A549 (cell line): ENCODE measurements around the gene PRR23A. TPM values are rescaled to one million over a fixed set of nuclear protein-coding genes. Genes with fewer than 3 reads are reported as not detected.

Experiments used
- ATAC-seq, 2 experiments: fragments of 200-7000 bp in 1 of 2; fragments of >200 bp in 1 of 2; cut with Nextera tagmentation in 1 of 2; cut with Tn5 transposase in 1 of 2; 3 replicates each; pipeline versions ENCODE4 v1.8.0 to v1.9.1; 2018 to 2020; ENCODE audit warnings: mild to moderate bottlenecking in 1 of 2, moderate library complexity in 1 of 2
- CTCF ChIA-PET: fragments of 300-600 bp; sonication (Branson Sonifier 250); formaldehyde crosslinking; extraction: SDS; loops from one replicate; lab custom pipeline; 2021; ENCODE audit warnings: antibody characterized with exemption, inconsistent platforms; lab: Yijun Ruan, JAX
- POLR2A ChIA-PET: fragments of 350-600 bp; formaldehyde crosslinking; extraction: SDS; loops from one replicate; lab custom pipeline; 2021; ENCODE audit warnings: antibody characterized with exemption, inconsistent platforms; lab: Yijun Ruan, JAX
- DNase-seq, 2 experiments: peaks; one replicate each; pipeline versions ENCODE4 v3.0.0 to v3.0.0-alpha.2; 2011 to 2016; ENCODE audit warnings: low read depth in 1 of 2, low spot score in 1 of 2
- FAIRE-seq: peaks from 2 replicates; lab custom pipeline; 2011; peaks lifted over from hg19 to GRCh38; lab: Jason Lieb, UNC
- H3K27ac ChIP-seq, 2 experiments: fragments of >200 bp; sonication (Bioruptor Twin); formaldehyde crosslinking; 3 replicates each; pipeline ENCODE4 v1.5.1; 2016 to 2017
- H3K4me1 ChIP-seq: fragments of >200 bp; sonication (Bioruptor Twin); formaldehyde crosslinking; 3 replicates; pipeline ENCODE4 v1.6.1; 2016
- H3K4me2 ChIP-seq: fragments of >200 bp; sonication (Bioruptor Twin); formaldehyde crosslinking; 3 replicates; pipeline ENCODE4 v1.6.1; 2016
- H3K4me3 ChIP-seq: fragments of >200 bp; sonication (Bioruptor Twin); formaldehyde crosslinking; 3 replicates; pipeline ENCODE4 v1.5.1; 2016
- H3K9me3 ChIP-seq: fragments of >200 bp; sonication (Bioruptor Twin); formaldehyde crosslinking; 3 replicates; pipeline ENCODE4 v1.6.1; 2016
- CBX2 ChIP-seq: fragments of 200-600 bp; sonication (generic); IDR thresholded peaks from 2 replicates; pipeline ENCODE4 v1.6.1; 2016; ENCODE audit warnings: low read depth, mild to moderate bottlenecking, borderline replicate concordance
- CBX8 ChIP-seq: fragments of 200-600 bp; sonication (generic); IDR thresholded peaks from 2 replicates; pipeline ENCODE4 v1.6.1; 2016
- CEBPB ChIP-seq, 2 experiments: fragments of >200 bp in 1 of 2; sonication (Bioruptor Twin) in 1 of 2; formaldehyde crosslinking in 1 of 2; IDR thresholded peaks; 2 replicates each; pipeline ENCODE4 v1.6.1; 2012 to 2016
- CHD2 ChIP-seq: fragments of 150-350 bp; IDR thresholded peaks from 2 replicates; pipeline ENCODE4 v1.6.1; 2014; ENCODE audit warnings: low read length; ENCODE audit not compliant: partially characterized antibody
- EHMT2 ChIP-seq: fragments of 200-600 bp; sonication (generic); IDR thresholded peaks from 2 replicates; pipeline ENCODE4 v1.6.1; 2016; ENCODE audit warnings: antibody characterized with exemption, low read depth, mild to moderate bottlenecking, moderate library complexity
- ESRRA ChIP-seq: fragments of 150-350 bp; IDR thresholded peaks from 2 replicates; pipeline ENCODE4 v1.6.1; 2014; ENCODE audit warnings: mild to moderate bottlenecking, low read length, borderline replicate concordance
- FOXS1 ChIP-seq: fragments of 250-450 bp; sonication (Bioruptor Pico); IDR thresholded peaks from 2 replicates; pipeline ENCODE4 v1.5.0; 2020; ENCODE audit warnings: mild to moderate bottlenecking, moderate library complexity
- HOXA7 ChIP-seq: fragments of 250-450 bp; sonication (Bioruptor Pico); IDR thresholded peaks from 2 replicates; pipeline ENCODE4 v1.5.0; 2020; ENCODE audit warnings: mild to moderate bottlenecking, moderate library complexity
- JUN ChIP-seq, 2 experiments: fragments of >200 bp; sonication (Bioruptor Twin); formaldehyde crosslinking; IDR thresholded peaks; 2 replicates in 1 of 2; 3 replicates in 1 of 2; pipeline ENCODE4 v1.6.1; 2016 to 2017
- JUNB ChIP-seq: fragments of >200 bp; sonication (Bioruptor Twin); formaldehyde crosslinking; IDR thresholded peaks from 2 replicates; pipeline ENCODE4 v1.6.1; 2016
- MAFK ChIP-seq: fragments of 450-650 bp; IDR thresholded peaks from 2 replicates; pipeline ENCODE4 v1.6.1; 2014; ENCODE audit not compliant: partially characterized antibody
- MAZ ChIP-seq: fragments of 150-350 bp; IDR thresholded peaks from 2 replicates; pipeline ENCODE4 v1.6.1; 2014; ENCODE audit warnings: antibody characterized with exemption, low read depth, low read length, borderline replicate concordance
- POLR2A ChIP-seq: IDR thresholded peaks from 2 replicates; pipeline ENCODE4 v1.6.1; 2012; ENCODE audit warnings: mild to moderate bottlenecking, low read length
- POLR2AphosphoS2 ChIP-seq: conservative IDR thresholded peaks from 2 replicates; pipeline ENCODE4 v1.6.1; 2012; ENCODE audit warnings: low read length, improper control_type of control experiment, inconsistent platforms
- RAD21 ChIP-seq, 2 experiments: fragments of >200 bp in 1 of 2; sonication (Bioruptor Twin) in 1 of 2; formaldehyde crosslinking in 1 of 2; IDR thresholded peaks in 1 of 2; conservative IDR thresholded peaks in 1 of 2; 2 replicates in 1 of 2; 3 replicates in 1 of 2; pipeline ENCODE4 v1.6.1; 2012 to 2018; ENCODE audit warnings: inconsistent platforms in 1 of 2
- RARB ChIP-seq: fragments of 250-450 bp; sonication (Bioruptor Pico); IDR thresholded peaks from 2 replicates; pipeline ENCODE4 v1.8.0; 2021; ENCODE audit warnings: mild to moderate bottlenecking, moderate library complexity
- ZC3H11A ChIP-seq: fragments of 450-650 bp; IDR thresholded peaks from 2 replicates; pipeline ENCODE4 v1.6.1; 2014; ENCODE audit warnings: antibody characterized with exemption, mild to moderate bottlenecking
- WGBS: methylation state at CpG from one replicate; pipeline ENCODE4 v1.1.6; 2017; ENCODE audit errors: missing lambda C conversion rate; 5-methylcytosine and 5-hydroxymethylcytosine counted together
- polyA plus RNA-seq, 4 experiments: library from polyadenylated mRNA; depleted of rRNA in 3 of 4; stranded (reverse); fragments of >200 nt; fragmentation: RNase III in 1 of 4; extraction: RNeasy Plus Mini Kit Qiagen cat#74134 plus additional on column Dnase treatment in 1 of 4; gene quantifications; 2 replicates in 3 of 4; 3 replicates in 1 of 4; pipeline ENCODE4 v1.2.3, GENCODE V29; 2011 to 2017
- TF ChIP-seq, protein P1 (sequence below): fragments of 200-600 bp; sonication (generic); IDR thresholded peaks from 2 replicates; pipeline ENCODE4 v1.6.1; 2016; ENCODE audit warnings: antibody characterized with exemption, mild to moderate bottlenecking, moderate library complexity
- TF ChIP-seq, protein P2 (sequence below): fragments of >200 bp; sonication (Bioruptor Twin); formaldehyde crosslinking; IDR thresholded peaks from 2 replicates; pipeline ENCODE4 v1.6.1; 2016
- TF ChIP-seq, protein P3 (sequence below): IDR thresholded peaks from 2 replicates; pipeline ENCODE4 v1.6.1; 2012
- TF ChIP-seq, protein P4 (sequence below): IDR thresholded peaks from 2 replicates; pipeline ENCODE4 v1.6.1; 2012; ENCODE audit warnings: low read depth, borderline replicate concordance
- TF ChIP-seq, protein P5 (sequence below): fragments of >200 bp; sonication (Bioruptor Twin); formaldehyde crosslinking; IDR thresholded peaks from 3 replicates; pipeline ENCODE4 v1.5.1; 2016
- TF ChIP-seq, protein P6 (sequence below): fragments of 150-350 bp; IDR thresholded peaks from 2 replicates; pipeline ENCODE4 v1.6.1; 2014; ENCODE audit warnings: low read depth, mild to moderate bottlenecking, low read length

PRR23A gene
- polyA plus RNA-seq, 2 of the 4 experiments (the other 2 are of a cell fraction) = not detected

DNA sequence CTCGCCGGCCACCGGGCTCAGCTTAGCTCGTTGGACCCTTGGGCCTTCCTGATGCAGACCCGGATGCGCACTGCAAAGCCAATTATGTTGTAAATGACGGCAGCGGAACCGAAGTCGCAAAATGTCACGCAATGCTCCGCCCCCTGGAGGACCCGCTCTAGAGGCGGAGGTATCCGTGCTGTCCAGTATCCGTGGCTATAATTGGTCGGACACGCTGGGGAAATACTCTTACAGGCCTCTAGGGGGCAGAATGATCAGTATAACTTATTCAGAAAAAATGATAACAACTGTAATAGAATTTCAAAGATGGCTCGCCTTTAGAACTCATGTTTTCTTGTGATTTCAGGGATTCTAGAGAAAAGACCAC, 14.8 kb upstream of the PRR23A start, which contains the start of gene PRR23B:
Gene PRR23B (minus strand): TSS at position 59 of the 367 bp plus-strand sequence. CDS start 265 bp downstream, outside the sequence.
- H3K4me2 ChIP-seq = no peak within 1 kb of the TSS
- no peak within 1 kb of the TSS for H3K4me3 ChIP-seq
- TF ChIP-seq, protein P1, sequence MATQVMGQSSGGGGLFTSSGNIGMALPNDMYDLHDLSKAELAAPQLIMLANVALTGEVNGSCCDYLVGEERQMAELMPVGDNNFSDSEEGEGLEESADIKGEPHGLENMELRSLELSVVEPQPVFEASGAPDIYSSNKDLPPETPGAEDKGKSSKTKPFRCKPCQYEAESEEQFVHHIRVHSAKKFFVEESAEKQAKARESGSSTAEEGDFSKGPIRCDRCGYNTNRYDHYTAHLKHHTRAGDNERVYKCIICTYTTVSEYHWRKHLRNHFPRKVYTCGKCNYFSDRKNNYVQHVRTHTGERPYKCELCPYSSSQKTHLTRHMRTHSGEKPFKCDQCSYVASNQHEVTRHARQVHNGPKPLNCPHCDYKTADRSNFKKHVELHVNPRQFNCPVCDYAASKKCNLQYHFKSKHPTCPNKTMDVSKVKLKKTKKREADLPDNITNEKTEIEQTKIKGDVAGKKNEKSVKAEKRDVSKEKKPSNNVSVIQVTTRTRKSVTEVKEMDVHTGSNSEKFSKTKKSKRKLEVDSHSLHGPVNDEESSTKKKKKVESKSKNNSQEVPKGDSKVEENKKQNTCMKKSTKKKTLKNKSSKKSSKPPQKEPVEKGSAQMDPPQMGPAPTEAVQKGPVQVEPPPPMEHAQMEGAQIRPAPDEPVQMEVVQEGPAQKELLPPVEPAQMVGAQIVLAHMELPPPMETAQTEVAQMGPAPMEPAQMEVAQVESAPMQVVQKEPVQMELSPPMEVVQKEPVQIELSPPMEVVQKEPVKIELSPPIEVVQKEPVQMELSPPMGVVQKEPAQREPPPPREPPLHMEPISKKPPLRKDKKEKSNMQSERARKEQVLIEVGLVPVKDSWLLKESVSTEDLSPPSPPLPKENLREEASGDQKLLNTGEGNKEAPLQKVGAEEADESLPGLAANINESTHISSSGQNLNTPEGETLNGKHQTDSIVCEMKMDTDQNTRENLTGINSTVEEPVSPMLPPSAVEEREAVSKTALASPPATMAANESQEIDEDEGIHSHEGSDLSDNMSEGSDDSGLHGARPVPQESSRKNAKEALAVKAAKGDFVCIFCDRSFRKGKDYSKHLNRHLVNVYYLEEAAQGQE = no peak
- TF ChIP-seq EHMT2 = no peak
- no peak for TF ChIP-seq RARB
- TF ChIP-seq MAZ = no peak
- TF ChIP-seq HOXA7 (CRISPR knock-in tag) = no peak
- no peak for TF ChIP-seq RAD21 (conservative IDR thresholded peaks at IDR 0.05 in 1 of 2, IDR thresholded peaks at IDR 0.05 in 1 of 2)
- TF ChIP-seq CBX8 = no peak
- no peak for TF ChIP-seq JUNB
- TF ChIP-seq, protein P2, sequence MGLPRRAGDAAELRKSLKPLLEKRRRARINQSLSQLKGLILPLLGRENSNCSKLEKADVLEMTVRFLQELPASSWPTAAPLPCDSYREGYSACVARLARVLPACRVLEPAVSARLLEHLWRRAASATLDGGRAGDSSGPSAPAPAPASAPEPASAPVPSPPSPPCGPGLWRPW = no peak
- no peak for TF ChIP-seq FOXS1 (CRISPR knock-in tag)
- TF ChIP-seq, all 56 proteins: peak for 0
- H3K27ac ChIP-seq = no peak within 1 kb of the TSS
- WGBS = 85% methylated on average over 19 of the region's 19 CpGs
- DNase-seq = peak in 1 of 2 experiments; percentile 12
- no peaks in the 10 kb centered on the region for H3K4me1 ChIP-seq
- POLR2A ChIA-PET = no interaction called here
- no peak for ATAC-seq
- CTCF ChIA-PET = no interaction called here
- H3K9me3 ChIP-seq = no peaks in the 10 kb centered on the region
- no peak for FAIRE-seq

DNA sequence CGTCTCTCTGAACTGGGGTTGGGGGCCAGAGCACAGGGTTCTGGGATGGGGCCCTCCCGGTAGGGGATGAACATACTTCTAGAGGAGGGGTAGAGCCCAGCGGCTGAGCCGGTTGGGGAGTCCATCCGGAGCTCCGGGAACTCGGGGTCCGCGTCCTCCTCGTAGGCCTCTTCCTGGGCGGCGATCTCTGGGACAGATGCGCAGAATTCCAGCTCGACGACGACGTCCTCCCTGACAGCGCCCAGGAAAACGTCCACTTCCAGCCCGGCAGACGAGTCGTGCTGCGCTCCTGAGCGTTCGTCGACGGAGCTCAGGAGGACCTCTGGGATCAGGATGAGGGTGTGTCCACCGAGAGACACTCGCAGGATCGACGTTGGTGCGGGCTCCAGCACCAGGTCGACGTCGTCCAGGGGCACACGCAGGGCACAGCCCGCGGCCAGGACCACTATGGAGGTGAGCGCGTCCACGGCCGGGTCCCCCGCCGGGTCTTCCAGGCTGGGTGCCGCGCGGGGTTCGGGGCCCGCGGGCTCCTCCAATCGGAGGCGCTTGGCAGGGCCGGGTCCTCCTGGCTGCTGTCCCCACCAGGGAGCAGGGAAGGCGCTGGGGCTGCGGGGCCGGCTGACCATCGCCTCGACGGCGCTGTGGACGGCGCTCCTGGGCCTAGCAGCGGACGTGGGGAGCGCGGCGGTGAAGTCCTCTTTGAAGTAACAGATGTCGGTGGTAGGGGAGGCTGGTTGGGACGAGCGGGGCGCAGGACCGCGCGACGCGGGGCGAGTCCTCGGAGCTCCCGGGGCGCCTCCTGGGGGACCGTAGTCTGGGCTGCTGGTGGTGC, 14.2 kb upstream of the PRR23A start:
- Histone ChIP-seq H3K9me3 (no peaks in the 10 kb centered on the region), H3K27ac (no peak overlapping the region), H3K4me2 (no peak overlapping the region), H3K4me1 (no peaks in the 10 kb centered on the region), H3K4me3 (no peak overlapping the region)
- DNase-seq (no peak), ATAC-seq (no peak), FAIRE-seq (no peak)
- ChIA-PET CTCF (no interaction called here), POLR2A (no interaction called here)
- TF ChIP-seq, protein P3, sequence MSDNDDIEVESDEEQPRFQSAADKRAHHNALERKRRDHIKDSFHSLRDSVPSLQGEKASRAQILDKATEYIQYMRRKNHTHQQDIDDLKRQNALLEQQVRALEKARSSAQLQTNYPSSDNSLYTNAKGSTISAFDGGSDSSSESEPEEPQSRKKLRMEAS = no peak
- TF ChIP-seq POLR2A (no peak), CBX2 (no peak), MAFK (no peak), ZC3H11A (no peak), ESRRA (no peak), CHD2 (no peak), POLR2AphosphoS2 (no peak), CBX8 (no peak), JUN (IDR thresholded peaks at IDR 0.05) (no peak), CEBPB (IDR thresholded peaks at IDR 0.05) (no peak)
- TF ChIP-seq, protein P4, sequence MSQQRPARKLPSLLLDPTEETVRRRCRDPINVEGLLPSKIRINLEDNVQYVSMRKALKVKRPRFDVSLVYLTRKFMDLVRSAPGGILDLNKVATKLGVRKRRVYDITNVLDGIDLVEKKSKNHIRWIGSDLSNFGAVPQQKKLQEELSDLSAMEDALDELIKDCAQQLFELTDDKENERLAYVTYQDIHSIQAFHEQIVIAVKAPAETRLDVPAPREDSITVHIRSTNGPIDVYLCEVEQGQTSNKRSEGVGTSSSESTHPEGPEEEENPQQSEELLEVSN = no peak
- TF ChIP-seq, protein P5, sequence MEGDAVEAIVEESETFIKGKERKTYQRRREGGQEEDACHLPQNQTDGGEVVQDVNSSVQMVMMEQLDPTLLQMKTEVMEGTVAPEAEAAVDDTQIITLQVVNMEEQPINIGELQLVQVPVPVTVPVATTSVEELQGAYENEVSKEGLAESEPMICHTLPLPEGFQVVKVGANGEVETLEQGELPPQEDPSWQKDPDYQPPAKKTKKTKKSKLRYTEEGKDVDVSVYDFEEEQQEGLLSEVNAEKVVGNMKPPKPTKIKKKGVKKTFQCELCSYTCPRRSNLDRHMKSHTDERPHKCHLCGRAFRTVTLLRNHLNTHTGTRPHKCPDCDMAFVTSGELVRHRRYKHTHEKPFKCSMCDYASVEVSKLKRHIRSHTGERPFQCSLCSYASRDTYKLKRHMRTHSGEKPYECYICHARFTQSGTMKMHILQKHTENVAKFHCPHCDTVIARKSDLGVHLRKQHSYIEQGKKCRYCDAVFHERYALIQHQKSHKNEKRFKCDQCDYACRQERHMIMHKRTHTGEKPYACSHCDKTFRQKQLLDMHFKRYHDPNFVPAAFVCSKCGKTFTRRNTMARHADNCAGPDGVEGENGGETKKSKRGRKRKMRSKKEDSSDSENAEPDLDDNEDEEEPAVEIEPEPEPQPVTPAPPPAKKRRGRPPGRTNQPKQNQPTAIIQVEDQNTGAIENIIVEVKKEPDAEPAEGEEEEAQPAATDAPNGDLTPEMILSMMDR = no peak
- TF ChIP-seq, protein P6, sequence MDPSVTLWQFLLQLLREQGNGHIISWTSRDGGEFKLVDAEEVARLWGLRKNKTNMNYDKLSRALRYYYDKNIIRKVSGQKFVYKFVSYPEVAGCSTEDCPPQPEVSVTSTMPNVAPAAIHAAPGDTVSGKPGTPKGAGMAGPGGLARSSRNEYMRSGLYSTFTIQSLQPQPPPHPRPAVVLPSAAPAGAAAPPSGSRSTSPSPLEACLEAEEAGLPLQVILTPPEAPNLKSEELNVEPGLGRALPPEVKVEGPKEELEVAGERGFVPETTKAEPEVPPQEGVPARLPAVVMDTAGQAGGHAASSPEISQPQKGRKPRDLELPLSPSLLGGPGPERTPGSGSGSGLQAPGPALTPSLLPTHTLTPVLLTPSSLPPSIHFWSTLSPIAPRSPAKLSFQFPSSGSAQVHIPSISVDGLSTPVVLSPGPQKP = no peak
- 92% methylated on average over 34 of the region's 81 CpGs for WGBS
